ENCODE results near the gene A1BG.

The A1BG gene

GRCh38 chr19:58300620-58301019 is 52.7 kb downstream of the A1BG start:
- DNase-seq (ENCODE audit: low read depth in 2 of 2), result no peak

- DNase-seq (ENCODE audit: low read depth in 2 of 2), result no peak
Measured at GRCh38 chr19:58296104-58296503, 57.2 kb downstream of the A1BG start.
